NCI-H748 treated with DMSO at 0.1 percent for 48 hours (cell line): ENCODE measurements around the gene SLC9A6.
A peak's percentile ranks its signal among the peaks of the same experiment; 100 is the strongest.

Experiments used
- DNase-seq: peaks from one replicate; lab custom pipeline; 2025; lab: John Stamatoyannopoulos, UW

SLC9A6 gene

GRCh38 chrX:135985157-135985972 is at the start of gene SLC9A6:
TSS of gene SLC9A6 (plus strand) at chrX:135985435. CDS start at chrX:135985659, 224 bp downstream.
- peak; percentile 40 for DNase-seq

- no peak for DNase-seq
These were observed 40.7 kb upstream of the SLC9A6 start for GRCh38 chrX:135944486-135944885.

GRCh38 chrX:135951291-135951690 is 33.9 kb upstream of the SLC9A6 start:
- no peak for DNase-seq

GRCh38 chrX:135973025-135973547 is 12.1 kb upstream of the SLC9A6 start:
- DNase-seq: no peak

GRCh38 chrX:135973548-135974278 is 11.5 kb upstream of the SLC9A6 start, which contains the start of gene MMGT1:
TSS of gene MMGT1 (minus strand) at chrX:135973988. CDS start at chrX:135973675, 313 bp downstream.
- DNase-seq: peak; percentile 85

GRCh38 chrX:135974279-135974856 is 10.9 kb upstream of the SLC9A6 start:
- DNase-seq: peak; percentile 14

- no peak for DNase-seq
These were observed 9.8 kb upstream of the SLC9A6 start for GRCh38 chrX:135975421-135975820.

GRCh38 chrX:135977611-135978010 is 7.6 kb upstream of the SLC9A6 start:
- no peak for DNase-seq

GRCh38 chrX:135981010-135981409 is 4.2 kb upstream of the SLC9A6 start:
- no peak for DNase-seq

GRCh38 chrX:135981668-135982067 is 3.6 kb upstream of the SLC9A6 start:
- DNase-seq: no peak

- DNase-seq: no peak
These were observed 2.4 kb upstream of the SLC9A6 start for GRCh38 chrX:135982860-135983259.

- DNase-seq: no peak
These were observed 979 bp upstream of the SLC9A6 start for GRCh38 chrX:135984256-135984655.

GRCh38 chrX:135984791-135985156 is 461 bp upstream of the SLC9A6 start:
- DNase-seq: no peak

- no peak for DNase-seq
These were observed 707 bp downstream of the SLC9A6 start for GRCh38 chrX:135985973-135986310.

- no peak for DNase-seq
These were observed 3.0 kb downstream of the SLC9A6 start for GRCh38 chrX:135988245-135988644.

GRCh38 chrX:136015016-136015415 is 29.8 kb downstream of the SLC9A6 start:
- no peak for DNase-seq

- no peak for DNase-seq
These were observed 31.6 kb downstream of the SLC9A6 start for GRCh38 chrX:136016881-136017280.

- DNase-seq: no peak
These were observed 34.0 kb downstream of the SLC9A6 start for GRCh38 chrX:136019226-136019625.

GRCh38 chrX:136021160-136021559 is 35.9 kb downstream of the SLC9A6 start:
- DNase-seq: no peak

GRCh38 chrX:136021903-136022302 is 36.7 kb downstream of the SLC9A6 start:
- DNase-seq: no peak

- DNase-seq: no peak
These were observed 39.9 kb downstream of the SLC9A6 start for GRCh38 chrX:136025091-136025490.

GRCh38 chrX:136028383-136028984 is 43.2 kb downstream of the SLC9A6 start:
- peak; percentile 55 for DNase-seq
